ENCODE results near the gene SLCO6A1.

DNA sequence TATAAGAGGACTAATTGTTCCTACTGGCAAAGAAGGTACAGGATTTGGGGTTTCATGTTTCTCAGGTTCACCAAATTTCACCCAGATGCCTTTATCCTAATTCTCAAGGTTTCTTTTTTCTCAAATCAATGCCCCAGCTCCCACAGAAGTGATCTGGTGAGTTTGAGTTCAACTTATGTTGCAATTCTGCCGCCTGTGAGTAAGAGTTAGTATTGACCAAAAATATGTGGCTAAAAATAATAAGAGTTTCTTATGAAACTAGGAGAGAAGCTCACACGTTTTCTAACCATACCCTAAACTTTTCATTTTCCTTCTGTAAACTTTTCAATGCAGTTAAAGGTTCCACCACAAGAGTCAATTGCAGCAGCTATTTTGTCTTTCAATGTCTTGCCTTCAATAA is 15.1 kb downstream of the SLCO6A1 start:
- TF ChIP-seq, protein P1, sequence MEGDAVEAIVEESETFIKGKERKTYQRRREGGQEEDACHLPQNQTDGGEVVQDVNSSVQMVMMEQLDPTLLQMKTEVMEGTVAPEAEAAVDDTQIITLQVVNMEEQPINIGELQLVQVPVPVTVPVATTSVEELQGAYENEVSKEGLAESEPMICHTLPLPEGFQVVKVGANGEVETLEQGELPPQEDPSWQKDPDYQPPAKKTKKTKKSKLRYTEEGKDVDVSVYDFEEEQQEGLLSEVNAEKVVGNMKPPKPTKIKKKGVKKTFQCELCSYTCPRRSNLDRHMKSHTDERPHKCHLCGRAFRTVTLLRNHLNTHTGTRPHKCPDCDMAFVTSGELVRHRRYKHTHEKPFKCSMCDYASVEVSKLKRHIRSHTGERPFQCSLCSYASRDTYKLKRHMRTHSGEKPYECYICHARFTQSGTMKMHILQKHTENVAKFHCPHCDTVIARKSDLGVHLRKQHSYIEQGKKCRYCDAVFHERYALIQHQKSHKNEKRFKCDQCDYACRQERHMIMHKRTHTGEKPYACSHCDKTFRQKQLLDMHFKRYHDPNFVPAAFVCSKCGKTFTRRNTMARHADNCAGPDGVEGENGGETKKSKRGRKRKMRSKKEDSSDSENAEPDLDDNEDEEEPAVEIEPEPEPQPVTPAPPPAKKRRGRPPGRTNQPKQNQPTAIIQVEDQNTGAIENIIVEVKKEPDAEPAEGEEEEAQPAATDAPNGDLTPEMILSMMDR (IDR thresholded peaks at IDR 0.05; ENCODE audit: poor library complexity) = no peak
- no peak for TF ChIP-seq EZH2 (IDR thresholded peaks at IDR 0.05; ENCODE audit: borderline replicate concordance)
- no peak for TF ChIP-seq EZH2phosphoT487 (IDR thresholded peaks at IDR 0.05; ENCODE audit: low read depth, severe bottlenecking, unreplicated experiment)
